NCI-H2107 (cell line): ENCODE measurements around the gene ANKMY1.

Experiments used
- DNase-seq: peaks from one replicate; lab custom pipeline; 2025; lab: John Stamatoyannopoulos, UW

The ANKMY1 gene

GRCh38 chr2:240520974-240521350 lies 36.8 kb downstream of the ANKMY1 start:
- DNase-seq, result no peak

GRCh38 chr2:240520130-240520973 lies 37.4 kb downstream of the ANKMY1 start:
- DNase-seq, result no peak

- no peak for DNase-seq
Observed at GRCh38 chr2:240519396-240520129, 38.2 kb downstream of the ANKMY1 start.

GRCh38 chr2:240518981-240519380 lies 38.8 kb downstream of the ANKMY1 start:
- no peak for DNase-seq

GRCh38 chr2:240517342-240517741 lies 40.4 kb downstream of the ANKMY1 start:
- no peak for DNase-seq

GRCh38 chr2:240514631-240515030 lies 43.2 kb downstream of the ANKMY1 start:
- DNase-seq, result no peak

- DNase-seq, result no peak
Observed at GRCh38 chr2:240513549-240514287, 44.1 kb downstream of the ANKMY1 start.

- no peak for DNase-seq
Observed at GRCh38 chr2:240512666-240513535, 44.9 kb downstream of the ANKMY1 start.

- DNase-seq, result no peak
Observed at GRCh38 chr2:240512109-240512485, 45.7 kb downstream of the ANKMY1 start.

- DNase-seq, result no peak
Observed at GRCh38 chr2:240511351-240512108, 46.3 kb downstream of the ANKMY1 start.

GRCh38 chr2:240510513-240511210 lies 47.1 kb downstream of the ANKMY1 start:
- no peak for DNase-seq

GRCh38 chr2:240509667-240510512 lies 47.9 kb downstream of the ANKMY1 start:
- DNase-seq, result no peak

- no peak for DNase-seq
Observed at GRCh38 chr2:240508832-240509545, 48.8 kb downstream of the ANKMY1 start.

GRCh38 chr2:240507778-240508251 lies 50.0 kb downstream of the ANKMY1 start:
- DNase-seq, result no peak

GRCh38 chr2:240507060-240507777 lies 50.6 kb downstream of the ANKMY1 start:
- no peak for DNase-seq

GRCh38 chr2:240506406-240507059 lies 51.3 kb downstream of the ANKMY1 start:
- no peak for DNase-seq

- DNase-seq, result no peak
Observed at GRCh38 chr2:240505910-240506309, 51.9 kb downstream of the ANKMY1 start.
